Stimulated activated CD4-positive, alpha-beta T cell treated with anti-CD3 and anti-CD28 coated beads, Interleukin-2, amount 100 ng/mL, for 4 hours (primary cell): Measurements from ENCODE around the gene NECTIN1.

Experiments used
- DNase-seq: peaks from one replicate; pipeline ENCODE4 v3.0.0-alpha.2; 2020; ENCODE audit warnings: low read depth

The NECTIN1 gene

DNA sequence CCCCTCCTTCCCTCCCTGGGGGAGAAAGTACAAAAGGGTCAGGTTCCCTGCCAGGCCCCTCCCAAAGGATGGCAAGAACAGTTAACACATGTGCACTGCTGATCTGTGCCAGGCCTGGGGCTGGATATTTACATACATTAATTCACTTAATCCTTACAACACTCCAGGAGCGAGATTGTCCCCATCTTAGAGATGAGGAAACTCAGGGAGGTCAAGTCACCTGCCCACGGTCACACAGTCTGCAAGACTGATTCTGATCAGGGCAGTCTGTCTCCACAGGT lies 36.5 kb downstream of the NECTIN1 start:
- no peak for DNase-seq

DNA sequence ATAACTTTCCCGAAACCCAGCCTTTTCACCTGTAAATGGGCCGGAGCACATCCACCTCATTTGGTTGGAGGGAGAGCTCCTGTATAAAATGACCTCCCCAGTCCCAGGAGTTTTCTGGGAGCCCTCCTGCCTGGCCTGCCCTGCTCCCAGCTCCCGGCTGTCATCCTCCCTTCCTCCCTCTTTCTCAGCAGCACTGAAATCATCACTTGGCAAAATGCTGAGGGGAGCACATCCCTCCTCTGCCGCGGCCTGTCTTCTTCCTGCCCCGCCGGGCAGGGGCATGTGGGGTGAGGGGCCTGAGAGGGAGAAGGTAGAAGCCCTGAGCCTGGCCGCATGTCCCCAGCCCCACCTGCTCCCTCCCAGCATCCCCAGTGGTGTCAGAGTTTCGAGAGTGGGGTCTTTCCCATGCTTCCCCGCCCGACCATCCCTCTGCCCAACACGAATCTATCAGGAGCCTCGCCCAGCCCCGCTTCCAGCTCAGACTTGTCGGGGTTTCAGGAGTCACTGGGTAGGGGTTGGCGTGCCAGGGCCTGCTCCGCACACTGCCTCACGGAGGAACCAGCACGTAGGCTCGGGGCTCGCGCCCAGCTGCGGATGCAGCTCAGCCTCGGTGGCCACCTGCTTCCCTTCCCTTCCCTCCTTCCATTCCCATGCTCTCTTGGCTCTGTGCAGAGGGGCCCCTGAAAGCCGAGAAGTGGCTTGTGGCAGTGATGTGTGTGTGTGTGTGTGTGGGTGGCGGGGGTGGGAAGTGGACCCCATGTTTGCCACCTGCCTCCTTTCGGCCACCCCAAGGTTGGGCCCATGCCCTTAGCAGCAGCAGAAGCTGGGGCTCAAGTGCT lies 37.1 kb downstream of the NECTIN1 start:
- no peak for DNase-seq

DNA sequence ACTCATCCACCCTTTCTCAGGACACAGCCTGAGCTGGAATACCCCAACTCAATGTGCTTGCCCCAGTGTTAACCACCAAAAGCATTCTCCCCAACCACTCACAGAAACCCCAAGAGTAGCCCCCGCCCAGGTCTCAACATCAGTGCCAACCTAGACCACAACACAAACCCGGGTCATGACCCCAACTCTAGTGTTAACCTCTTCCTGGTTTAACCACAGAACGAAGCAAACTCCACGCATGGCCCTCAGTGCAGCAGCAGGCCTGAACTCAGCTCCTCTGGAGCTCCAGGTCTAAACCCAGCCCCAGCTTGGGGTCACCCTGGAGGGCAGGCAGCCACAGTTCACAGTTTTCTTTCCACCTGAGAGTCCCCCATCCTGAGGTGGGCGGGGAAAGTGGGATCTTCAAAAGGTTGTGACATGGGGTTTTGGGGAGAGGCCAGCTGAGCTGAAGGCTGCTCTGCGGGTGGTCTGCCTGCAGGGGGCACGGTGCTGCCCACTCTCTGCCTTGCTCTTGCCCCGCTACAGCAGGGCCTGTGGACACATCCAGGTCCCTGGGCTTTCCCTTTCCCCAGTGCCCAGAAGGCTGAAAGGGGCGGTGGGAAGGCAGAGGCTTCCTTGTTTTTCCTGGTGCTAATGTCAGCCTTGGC lies 37.9 kb downstream of the NECTIN1 start:
- no peak for DNase-seq

DNA sequence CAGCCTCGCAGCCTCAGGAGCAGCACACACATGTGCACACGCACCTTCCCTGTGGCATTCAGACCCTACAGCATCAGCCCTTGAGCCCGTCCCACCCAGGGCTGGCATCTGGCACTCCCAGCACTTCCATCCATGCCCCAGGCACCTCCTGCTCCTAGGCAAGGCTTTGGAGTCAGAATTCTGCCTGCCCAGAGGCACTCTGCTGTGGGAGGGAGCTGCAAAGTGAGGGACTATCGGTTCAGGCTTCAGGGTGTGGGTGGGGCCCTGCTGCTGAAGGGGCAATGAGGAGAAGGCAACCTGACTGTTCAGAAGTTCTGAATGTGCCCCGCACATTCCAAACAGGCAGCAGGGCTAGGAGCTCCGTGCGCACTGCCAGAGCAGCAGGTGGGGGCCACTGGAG lies 39.7 kb downstream of the NECTIN1 start:
- DNase-seq: no peak

DNA sequence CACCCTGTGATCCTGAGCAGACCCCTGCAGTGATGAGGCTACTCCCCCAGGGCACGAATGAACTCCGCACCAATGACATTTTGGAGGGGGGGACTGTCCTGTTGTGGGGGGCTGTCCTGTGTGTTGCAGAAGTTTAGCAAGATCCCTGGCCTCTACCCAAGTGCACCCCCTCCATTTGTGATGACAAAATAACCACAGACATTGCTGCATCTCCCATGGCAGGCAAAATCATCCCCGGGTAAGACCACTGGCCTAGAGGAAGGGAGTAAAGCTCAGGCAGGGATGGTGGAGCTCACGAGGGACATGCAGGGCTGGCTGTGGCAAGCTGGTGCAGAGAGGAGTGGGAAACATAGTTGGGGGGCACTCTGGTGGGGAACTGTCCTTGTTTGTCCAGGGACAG lies 40.6 kb downstream of the NECTIN1 start:
- DNase-seq: no peak

DNA sequence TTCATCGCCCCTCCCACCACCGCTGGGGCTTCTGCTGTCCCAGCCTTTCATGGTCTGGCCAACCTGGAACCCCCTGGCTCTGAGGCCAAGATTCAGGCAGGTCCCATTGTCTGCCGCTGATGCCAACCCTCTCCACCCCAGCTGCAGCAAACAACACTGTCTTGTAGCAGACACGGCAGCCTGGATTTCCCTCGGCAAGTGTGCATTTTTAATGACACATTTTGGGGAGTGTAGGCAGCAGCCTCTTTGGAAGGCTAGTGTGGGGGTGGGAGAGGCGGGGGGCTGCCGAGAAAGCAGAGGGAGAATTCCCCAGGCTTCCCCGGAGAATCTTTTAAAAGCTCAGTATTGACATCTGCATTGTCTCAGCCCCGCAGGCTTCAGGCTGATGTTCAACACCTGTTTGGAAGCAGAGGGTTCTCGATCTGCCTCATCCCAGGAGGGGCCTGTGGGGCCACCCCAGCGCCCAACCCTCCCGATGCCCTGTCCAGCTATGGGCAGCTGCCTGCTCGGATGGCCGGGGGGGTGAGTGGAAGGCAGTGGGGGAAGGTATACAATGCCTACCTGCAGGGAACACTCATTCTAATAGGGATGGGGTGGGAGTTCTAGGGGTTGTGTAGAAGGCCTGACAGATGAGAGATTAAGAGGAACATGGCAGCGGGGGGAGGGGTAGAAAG lies 41.5 kb downstream of the NECTIN1 start:
- DNase-seq: no peak

DNA sequence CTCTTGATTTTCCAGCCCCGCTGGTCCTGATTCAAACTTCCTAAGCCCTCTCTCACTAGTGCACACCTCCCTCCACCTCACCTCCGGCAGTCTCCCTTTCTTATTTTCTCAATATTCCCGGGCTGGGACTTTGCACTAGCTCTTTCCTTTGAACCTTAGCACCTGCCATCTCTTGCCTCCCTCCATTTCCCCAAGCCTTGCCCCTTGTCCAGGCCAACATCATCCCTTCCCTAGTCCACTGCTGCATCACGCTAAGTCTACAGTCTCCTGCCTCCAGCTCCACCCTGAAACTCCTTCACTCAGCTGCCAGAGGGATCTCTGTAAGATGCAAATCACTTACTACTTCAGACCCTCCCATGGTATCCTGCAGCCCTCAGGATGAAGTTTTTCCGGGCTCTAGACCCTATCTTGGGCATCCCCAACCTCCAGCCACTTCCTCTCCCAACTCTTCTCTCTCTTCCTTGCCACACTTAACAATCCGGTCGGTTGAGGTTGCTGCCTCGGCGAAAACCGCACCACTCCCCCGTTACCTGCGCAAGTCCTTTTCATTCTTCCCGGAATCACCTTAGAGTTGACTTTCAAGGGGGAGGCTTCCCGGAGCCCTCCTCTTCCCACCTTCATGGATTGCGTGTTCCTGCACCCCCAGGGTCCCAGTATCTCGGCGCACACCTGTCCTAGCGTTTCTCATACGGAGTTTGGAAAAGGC lies 42.7 kb downstream of the NECTIN1 start:
- no peak for DNase-seq

DNA sequence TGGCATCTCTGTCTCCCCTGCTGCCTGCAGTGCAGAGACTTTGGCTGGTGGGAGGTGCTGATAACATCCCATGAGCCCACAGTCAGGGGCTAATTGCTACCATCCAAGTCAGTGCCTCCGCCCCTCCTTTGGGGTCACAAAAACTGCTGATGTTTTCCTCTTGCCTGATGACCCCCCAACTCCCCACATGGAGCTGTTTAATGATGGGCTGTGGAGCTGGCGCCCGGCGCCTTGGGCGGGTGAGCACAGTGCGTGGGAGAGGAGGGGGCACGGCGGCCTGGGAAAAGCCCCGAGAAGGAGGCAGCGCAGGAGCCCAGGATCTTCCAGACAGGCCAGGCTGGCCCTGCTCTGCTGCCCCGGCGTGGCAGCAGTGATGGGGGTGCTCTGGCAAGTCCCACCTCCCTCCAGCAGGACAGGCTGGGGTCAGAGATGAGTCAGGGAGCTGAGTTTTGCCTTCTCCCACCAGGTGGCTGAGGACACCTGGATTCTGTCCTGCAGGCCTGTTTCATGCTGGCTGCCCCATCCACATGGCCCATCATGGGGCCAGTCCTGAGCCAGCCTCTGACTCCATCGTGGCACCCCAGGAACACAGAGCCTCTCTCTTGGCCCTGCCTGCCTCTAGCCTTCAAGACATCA lies 43.8 kb downstream of the NECTIN1 start:
- no peak for DNase-seq

DNA sequence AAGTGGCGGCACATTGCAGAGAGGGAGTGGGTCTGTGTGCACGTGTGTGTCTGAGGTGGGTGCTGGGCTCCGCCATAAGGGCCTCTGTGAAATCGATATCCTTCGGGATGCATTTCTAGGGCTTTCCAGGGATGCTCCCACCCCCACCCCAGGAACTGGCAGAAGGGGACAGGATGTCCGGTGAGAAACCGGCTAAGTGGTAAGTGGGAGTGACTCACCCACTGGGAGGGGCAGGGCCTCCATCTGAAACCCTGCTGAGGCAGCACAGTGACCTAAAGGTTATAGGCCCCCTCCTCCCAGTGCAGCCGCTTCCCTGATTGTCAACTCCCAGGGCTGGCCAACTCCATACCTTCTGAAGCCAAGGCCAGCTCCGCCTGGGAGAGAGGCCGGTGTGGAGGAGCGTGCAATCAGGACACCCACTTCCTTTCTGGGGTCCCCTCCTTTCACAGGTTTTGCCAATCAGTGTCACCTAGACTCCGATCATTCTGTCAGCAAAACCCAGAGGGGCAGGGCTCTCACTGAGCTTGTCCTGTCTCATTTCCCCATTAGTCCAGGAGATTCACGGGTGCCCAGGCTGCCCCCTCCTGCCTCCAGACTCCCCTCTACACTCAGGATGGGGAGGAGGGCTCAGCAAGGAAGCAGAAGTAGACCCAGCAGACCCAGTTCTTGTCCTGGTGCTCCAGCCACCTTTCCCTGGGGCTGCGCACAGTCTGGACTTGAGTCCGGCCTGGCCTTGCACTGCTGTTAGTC lies 44.5 kb downstream of the NECTIN1 start:
- DNase-seq: no peak

DNA sequence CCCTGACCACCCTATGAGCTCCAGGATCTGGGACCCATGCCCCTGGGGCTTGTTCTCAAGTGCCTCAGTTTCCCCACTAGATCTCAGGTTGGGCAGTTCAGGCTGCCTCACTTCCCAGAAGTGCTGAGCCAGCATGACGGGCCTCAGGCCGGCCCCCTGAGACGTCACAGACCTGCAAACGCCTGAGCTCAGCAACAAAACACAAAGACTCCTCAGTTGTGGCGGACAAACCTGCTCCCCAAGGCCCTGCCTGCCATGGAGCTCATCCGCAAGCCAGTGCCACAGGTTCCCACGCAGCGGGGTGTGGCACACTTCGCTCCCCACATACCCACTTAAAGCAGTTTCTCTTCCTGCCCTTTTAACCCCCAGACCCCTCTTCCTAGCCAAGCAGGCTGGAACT lies 45.2 kb downstream of the NECTIN1 start:
- no peak for DNase-seq

DNA sequence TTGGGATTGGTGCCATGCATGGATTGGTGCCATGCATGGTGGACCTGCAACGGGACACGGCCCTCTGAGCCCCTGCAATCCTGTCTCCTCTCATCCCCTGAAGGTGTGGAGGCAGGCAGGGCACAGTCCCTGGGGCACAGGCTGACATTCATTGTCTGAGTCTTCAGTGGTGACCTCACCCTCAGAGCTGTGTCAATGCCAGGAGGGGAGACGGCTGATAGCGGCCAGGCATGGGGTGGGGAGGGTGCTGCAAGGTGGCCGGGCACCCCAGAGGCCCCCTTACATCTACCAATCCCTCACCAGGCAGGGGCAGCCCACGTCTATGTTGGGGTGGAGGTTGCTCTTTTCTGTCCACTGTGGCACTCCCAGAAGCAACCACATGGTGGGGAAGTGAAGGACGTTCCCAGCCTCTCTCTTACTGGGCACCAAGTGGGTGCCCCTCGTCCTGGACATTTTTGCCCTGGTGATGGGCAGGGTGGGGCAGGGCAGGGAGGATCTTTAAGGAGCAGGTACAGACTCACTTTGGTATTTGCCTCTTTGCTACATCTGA lies 47.6 kb downstream of the NECTIN1 start:
- no peak for DNase-seq

DNA sequence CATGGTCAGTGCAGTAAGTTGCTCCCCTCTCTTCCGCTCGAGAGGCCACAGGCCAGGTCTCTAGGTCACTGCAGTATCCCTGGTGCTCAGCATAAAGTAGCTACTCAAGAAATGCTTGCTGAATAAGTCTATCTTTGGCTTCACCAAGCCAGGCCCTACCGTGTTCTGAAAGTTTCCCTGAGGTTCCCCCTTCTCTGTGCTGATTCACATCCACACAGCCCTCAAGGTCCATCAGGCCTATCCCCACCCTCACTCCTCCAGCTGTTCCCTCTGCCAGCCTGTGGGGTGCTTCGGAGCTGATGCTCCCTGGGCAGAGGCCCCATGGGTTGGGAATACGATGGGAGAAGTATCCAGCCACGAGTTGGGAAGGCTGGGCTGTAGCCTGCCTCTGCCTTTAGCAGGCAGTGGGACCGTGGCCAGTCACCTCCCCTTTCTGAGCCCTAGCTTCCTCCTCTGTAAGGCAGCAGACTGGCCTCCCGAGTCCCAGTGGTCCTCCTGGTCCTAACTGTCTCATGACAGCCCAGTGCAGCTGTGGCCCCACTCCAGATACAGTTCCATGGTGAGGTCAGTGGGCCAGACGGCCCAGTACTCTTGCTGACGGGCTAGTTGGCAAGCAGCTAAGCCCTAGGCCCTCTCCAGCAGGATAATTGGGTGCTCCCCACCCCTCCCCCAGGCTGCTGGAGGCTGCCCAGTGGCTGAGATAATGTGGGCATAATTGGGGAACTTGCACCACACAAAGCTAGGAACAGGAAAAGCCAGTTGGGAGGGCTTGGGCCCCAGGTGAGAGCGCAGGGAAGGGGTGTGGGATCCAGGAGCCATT lies 48.2 kb downstream of the NECTIN1 start:
- no peak for DNase-seq

DNA sequence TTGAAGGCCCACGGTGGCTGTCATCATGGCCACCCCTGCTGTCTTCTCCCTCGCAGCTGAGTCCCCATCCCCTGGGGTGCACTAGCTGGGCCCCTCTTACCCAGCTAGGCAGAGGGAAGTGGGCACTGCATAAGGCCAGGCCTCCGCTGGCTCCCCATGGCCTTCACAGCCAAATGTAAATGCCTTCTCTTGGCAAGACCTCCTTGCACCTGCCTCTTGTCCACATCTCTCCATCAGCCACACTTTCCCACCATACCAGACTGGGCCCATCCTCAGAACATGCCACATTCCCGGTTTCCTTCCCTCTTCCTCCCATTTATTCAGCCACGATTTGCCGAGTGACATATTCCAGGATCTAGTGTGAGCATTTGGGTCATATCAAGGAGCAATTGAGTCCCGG lies 49.7 kb downstream of the NECTIN1 start:
- DNase-seq: no peak

DNA sequence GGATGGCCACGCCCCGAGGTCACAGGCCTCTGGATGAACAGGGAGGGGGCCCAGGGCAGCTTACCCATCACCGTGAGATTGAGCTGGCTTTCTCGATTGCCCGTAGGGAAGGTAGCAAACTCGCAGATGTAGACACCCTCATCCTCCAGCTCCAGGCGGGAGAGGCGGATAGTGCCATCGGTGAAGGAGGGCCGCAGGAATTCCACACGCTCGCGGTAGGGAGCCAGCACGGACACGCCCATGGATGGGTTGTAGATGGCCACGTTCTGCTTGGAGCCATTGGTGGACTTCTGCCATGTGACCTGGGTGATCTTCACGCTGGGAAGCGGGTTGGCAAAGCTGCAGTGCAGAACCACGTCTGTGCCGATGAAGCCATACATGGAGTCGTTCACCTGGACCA lies 50.6 kb downstream of the NECTIN1 start:
- DNase-seq: no peak

DNA sequence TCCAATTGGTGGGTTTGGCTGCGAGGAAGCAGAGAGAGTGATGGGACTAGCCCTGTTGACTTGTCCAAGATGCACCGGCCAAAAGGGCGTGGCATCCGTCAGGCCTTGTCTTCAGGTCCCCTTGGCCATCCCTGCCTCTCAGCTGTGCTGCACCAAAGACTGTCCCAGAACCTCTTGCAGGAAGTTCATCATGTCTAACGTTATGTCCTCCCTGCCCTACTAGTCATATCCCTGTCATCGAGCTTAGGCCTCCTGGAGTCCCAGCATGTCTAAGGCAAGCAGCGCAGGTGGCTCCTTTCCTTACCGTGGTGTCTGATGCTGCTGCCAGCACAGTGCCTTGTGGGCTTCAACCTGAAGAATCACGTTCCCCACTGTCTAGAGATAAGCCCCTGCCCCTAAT lies 51.2 kb downstream of the NECTIN1 start:
- DNase-seq: no peak

DNA sequence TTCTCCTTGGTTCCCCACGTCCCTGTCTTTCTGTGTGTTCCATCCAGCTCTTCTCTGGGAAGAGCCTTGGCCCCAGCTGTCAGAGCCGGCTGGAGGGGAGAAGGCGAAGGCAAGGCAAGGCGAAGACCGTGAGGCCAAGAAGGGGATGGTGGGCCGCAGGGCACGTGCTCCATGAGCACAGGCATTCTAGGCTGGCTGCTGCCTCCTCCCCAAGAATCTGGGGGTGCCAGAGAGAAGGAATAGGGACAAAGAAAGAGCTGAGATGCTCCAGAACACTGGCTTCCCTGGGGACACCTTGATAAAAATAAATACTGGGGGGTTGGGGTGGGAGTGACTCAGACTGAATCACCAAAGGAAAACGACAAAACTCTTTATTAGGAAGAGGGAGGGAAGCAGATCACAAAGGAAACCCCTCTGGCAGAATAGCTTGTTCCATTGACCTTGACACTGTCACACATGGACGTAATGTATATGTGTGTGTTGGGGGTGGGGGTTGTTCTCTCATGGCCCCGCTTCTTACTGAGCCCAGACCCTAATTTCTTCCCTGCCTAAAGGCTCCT lies 52.5 kb downstream of the NECTIN1 start:
- no peak for DNase-seq

DNA sequence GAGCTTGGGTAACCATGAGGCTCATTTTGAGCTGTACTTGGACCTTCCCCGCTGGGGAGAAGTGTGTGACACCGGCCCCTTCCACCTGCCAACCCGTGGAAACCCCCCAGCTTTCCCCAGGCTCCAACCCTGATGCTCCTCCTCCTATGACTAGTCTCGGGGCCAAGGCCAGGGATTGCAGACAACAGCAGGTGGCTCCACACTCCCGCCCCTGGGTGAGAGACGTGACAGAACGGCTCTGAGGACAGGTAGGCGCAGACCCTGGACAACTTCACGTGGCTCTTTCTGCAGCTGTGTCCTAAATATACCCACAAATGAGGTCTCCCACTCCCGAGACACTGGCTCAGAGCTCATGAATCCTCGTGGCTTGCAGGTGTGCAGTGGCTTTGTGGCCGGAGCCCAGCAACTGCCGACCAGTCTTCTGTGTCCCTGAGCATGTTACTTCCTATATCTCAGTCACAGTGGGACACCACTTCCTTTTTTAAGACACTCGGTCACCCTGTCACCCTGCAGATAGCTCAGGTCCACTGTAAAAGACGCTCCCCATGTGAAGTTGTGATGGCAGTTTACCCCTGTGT lies 55.2 kb downstream of the NECTIN1 start:
- DNase-seq: peak; percentile 4

DNA sequence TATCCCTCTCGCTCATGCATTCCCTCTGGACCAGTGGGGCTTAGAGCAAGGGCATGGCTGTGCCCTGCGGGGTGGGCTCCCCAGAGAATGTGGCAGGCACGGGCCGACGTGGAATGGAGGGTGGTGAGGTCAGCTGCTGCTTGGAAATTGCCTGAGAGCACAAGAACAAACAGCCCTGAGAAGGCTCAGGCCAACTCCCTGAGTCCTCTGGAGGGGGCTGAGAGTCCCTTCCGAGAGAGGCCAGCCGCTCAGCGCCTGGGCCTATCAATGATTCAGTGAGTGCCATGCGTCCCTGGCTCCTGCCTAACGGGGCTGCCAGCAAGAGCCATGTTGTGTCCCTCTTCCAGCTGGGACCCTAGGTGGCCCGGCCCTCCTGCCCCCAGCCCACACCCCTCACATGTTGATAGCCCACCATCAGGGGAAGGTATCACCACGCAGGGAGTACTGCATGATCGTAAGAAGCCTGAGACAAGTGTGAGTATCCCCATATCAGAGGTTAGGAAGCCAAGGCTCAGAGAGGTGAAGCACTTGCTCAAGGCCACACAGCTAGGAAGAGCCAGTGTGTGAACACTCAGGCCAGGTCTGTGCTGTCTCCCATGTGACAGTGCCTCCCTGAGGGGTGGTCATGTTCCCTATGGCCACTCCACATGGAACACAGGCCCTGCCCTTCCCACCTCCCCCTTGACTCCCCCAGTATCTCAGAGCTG lies 55.8 kb downstream of the NECTIN1 start:
- DNase-seq: no peak

DNA sequence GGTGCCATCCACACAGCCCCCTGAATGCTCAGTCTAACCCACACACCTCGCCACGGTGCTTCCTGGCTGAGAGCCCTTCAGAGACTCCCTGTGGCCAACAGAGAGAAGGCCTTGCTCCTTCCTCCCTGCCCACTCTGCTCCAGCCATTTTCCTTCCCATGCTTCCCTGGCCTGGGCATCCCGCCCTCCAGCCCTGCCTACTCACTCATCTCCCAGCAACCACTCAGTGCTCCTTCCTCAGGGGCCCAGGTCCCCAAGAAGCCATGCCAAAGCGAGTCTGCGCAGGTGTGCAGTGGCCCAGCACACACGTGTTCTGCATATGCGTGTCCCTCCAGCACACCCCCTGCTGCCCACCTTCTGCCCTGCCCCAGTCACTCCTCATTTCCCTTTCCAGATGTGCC lies 56.4 kb downstream of the NECTIN1 start:
- DNase-seq: no peak
